HEK293 (cell line): Measurements from ENCODE around the gene FAM193A.

Experiments used
- EGR2 ChIP-seq: fragments of 450-650 bp; formaldehyde crosslinking; IDR thresholded peaks from 2 replicates; pipeline ENCODE4 v1.5.1; 2016; ENCODE audit warnings: low read depth, missing biosample characterization, missing genetic modification characterization
- HIC1 ChIP-seq: fragments of 450-650 bp; formaldehyde crosslinking; IDR thresholded peaks from 2 replicates; pipeline ENCODE4 v1.5.1; 2016; ENCODE audit warnings: missing biosample characterization, missing genetic modification characterization
- HOXC10 ChIP-seq: sonication (generic); formaldehyde crosslinking; IDR thresholded peaks from 2 replicates; pipeline ENCODE4 v1.8.1; 2023; ENCODE audit warnings: mild to moderate bottlenecking, missing genetic modification reagents
- KLF8 ChIP-seq: fragments of 450-650 bp; formaldehyde crosslinking; IDR thresholded peaks from 2 replicates; pipeline ENCODE4 v1.5.1; 2016; ENCODE audit warnings: missing biosample characterization, missing genetic modification characterization
- SCRT1 ChIP-seq: fragments of 450-650 bp; formaldehyde crosslinking; IDR thresholded peaks from 2 replicates; pipeline ENCODE4 v1.5.1; 2016; ENCODE audit warnings: missing biosample characterization, missing genetic modification characterization, borderline replicate concordance
- SP7 ChIP-seq: fragments of 450-650 bp; formaldehyde crosslinking; IDR thresholded peaks from 2 replicates; pipeline ENCODE4 v1.5.1; 2016; ENCODE audit warnings: missing biosample characterization, missing genetic modification characterization
- TRIM28 ChIP-seq: IDR thresholded peaks from 2 replicates; pipeline ENCODE4 v1.6.1; 2011; ENCODE audit warnings: low read length, control low read depth, borderline replicate concordance
- ZBTB17 ChIP-seq: fragments of 450-650 bp; formaldehyde crosslinking; IDR thresholded peaks from 2 replicates; pipeline ENCODE4 v1.5.1; 2016; ENCODE audit warnings: missing biosample characterization, missing genetic modification characterization
- ZBTB44 ChIP-seq: fragments of 450-650 bp; IDR thresholded peaks from 2 replicates; pipeline ENCODE4 v1.5.1; 2018; ENCODE audit warnings: missing biosample characterization, mild to moderate bottlenecking, missing genetic modification characterization
- ZBTB7A ChIP-seq: fragments of 450-650 bp; formaldehyde crosslinking; IDR thresholded peaks from 2 replicates; pipeline ENCODE4 v1.5.1; 2016; ENCODE audit warnings: low read depth, missing biosample characterization, missing genetic modification characterization
- ZFHX2 ChIP-seq: fragments of 450-650 bp; formaldehyde crosslinking; conservative IDR thresholded peaks from 2 replicates; pipeline ENCODE4 v1.5.1; 2016; ENCODE audit warnings: missing biosample characterization, missing genetic modification characterization
- ZFP3 ChIP-seq: fragments of 450-650 bp; formaldehyde crosslinking; IDR thresholded peaks from 2 replicates; pipeline ENCODE4 v1.5.1; 2016; ENCODE audit warnings: low read depth, missing biosample characterization, missing genetic modification characterization
- ZFP69B ChIP-seq: fragments of 450-650 bp; formaldehyde crosslinking; IDR thresholded peaks from 2 replicates; pipeline ENCODE4 v1.5.1; 2016; ENCODE audit warnings: missing biosample characterization, missing genetic modification characterization
- ZIC2 ChIP-seq: fragments of 450-650 bp; formaldehyde crosslinking; IDR thresholded peaks from 2 replicates; pipeline ENCODE4 v1.5.1; 2016; ENCODE audit warnings: missing biosample characterization, missing genetic modification characterization
- ZNF140 ChIP-seq: fragments of 450-650 bp; formaldehyde crosslinking; IDR thresholded peaks from 2 replicates; pipeline ENCODE4 v1.5.1; 2016; ENCODE audit warnings: missing biosample characterization, missing genetic modification characterization
- ZNF248 ChIP-seq: fragments of 450-650 bp; formaldehyde crosslinking; IDR thresholded peaks from 2 replicates; pipeline ENCODE4 v1.5.1; 2017; ENCODE audit warnings: missing biosample characterization, missing genetic modification characterization
- ZNF266 ChIP-seq: fragments of 450-650 bp; formaldehyde crosslinking; IDR thresholded peaks from 2 replicates; pipeline ENCODE4 v1.5.1; 2016; ENCODE audit warnings: missing biosample characterization, missing genetic modification characterization, low read depth
- ZNF280D ChIP-seq: fragments of 450-650 bp; formaldehyde crosslinking; IDR thresholded peaks from 2 replicates; pipeline ENCODE4 v1.5.1; 2016; ENCODE audit warnings: missing biosample characterization, missing genetic modification characterization
- ZNF311 ChIP-seq: fragments of 450-650 bp; formaldehyde crosslinking; IDR thresholded peaks from 2 replicates; pipeline ENCODE4 v1.5.1; 2017; ENCODE audit warnings: missing biosample characterization, missing genetic modification characterization, borderline replicate concordance
- ZNF398 ChIP-seq: fragments of 450-650 bp; formaldehyde crosslinking; IDR thresholded peaks from 2 replicates; pipeline ENCODE4 v1.5.1; 2017; ENCODE audit warnings: missing biosample characterization, missing genetic modification characterization
- ZNF488 ChIP-seq: fragments of 450-650 bp; formaldehyde crosslinking; IDR thresholded peaks from 2 replicates; pipeline ENCODE4 v1.5.1; 2016; ENCODE audit warnings: missing biosample characterization, missing genetic modification characterization
- ZNF501 ChIP-seq: fragments of 450-650 bp; formaldehyde crosslinking; IDR thresholded peaks from 2 replicates; pipeline ENCODE4 v1.5.1; 2016; ENCODE audit warnings: missing biosample characterization, missing genetic modification characterization
- ZNF530 ChIP-seq: fragments of 450-650 bp; formaldehyde crosslinking; IDR thresholded peaks from 2 replicates; pipeline ENCODE4 v1.5.1; 2016; ENCODE audit warnings: low read depth, missing biosample characterization, missing genetic modification characterization
- ZNF555 ChIP-seq: fragments of 450-650 bp; formaldehyde crosslinking; conservative IDR thresholded peaks from 2 replicates; pipeline ENCODE4 v1.5.1; 2017; ENCODE audit warnings: missing biosample characterization, mild to moderate bottlenecking, missing genetic modification characterization, inconsistent platforms
- ZNF571 ChIP-seq: fragments of 450-650 bp; formaldehyde crosslinking; IDR thresholded peaks from 2 replicates; pipeline ENCODE4 v1.5.0; 2017; ENCODE audit warnings: missing biosample characterization, missing genetic modification characterization
- ZNF585B ChIP-seq: fragments of 450-650 bp; formaldehyde crosslinking; IDR thresholded peaks from 2 replicates; pipeline ENCODE4 v1.5.1; 2016; ENCODE audit warnings: missing biosample characterization, missing genetic modification characterization
- ZNF610 ChIP-seq: fragments of 450-650 bp; formaldehyde crosslinking; IDR thresholded peaks from 2 replicates; pipeline ENCODE4 v1.5.1; 2016; ENCODE audit warnings: missing biosample characterization, missing genetic modification characterization, borderline replicate concordance
- ZNF624 ChIP-seq: fragments of 450-650 bp; formaldehyde crosslinking; IDR thresholded peaks from 2 replicates; pipeline ENCODE4 v1.5.1; 2017; ENCODE audit warnings: missing biosample characterization, missing genetic modification characterization
- ZNF645 ChIP-seq: fragments of 450-650 bp; formaldehyde crosslinking; IDR thresholded peaks from 2 replicates; pipeline ENCODE4; 2016; ENCODE audit warnings: missing biosample characterization, missing genetic modification characterization
- ZNF654 ChIP-seq: fragments of 450-650 bp; formaldehyde crosslinking; IDR thresholded peaks from 2 replicates; pipeline ENCODE4 v1.5.1; 2016; ENCODE audit warnings: low read depth, missing biosample characterization, missing genetic modification characterization

Gene FAM193A

GRCh38 chr4:2591189-2591588 lies 54.7 kb downstream of the FAM193A start (continued):
- TF ChIP-seq ZNF398 (tag by site-specific recombination) (no peak), ZNF280D (tag by site-specific recombination) (no peak), ZNF248 (tag by site-specific recombination) (no peak), ZNF654 (no peak), HOXC10 (CRISPR knock-in tag) (no peak), ZFP69B (no peak), TRIM28 (0 out of 2 replicates have a peak, but pooled peaks have one; percentile 19), ZFHX2 (tag by site-specific recombination) (no peak), ZNF311 (tag by site-specific recombination) (no peak), SCRT1 (tag by site-specific recombination) (no peak), ZNF571 (tag by site-specific recombination) (no peak), ZNF488 (no peak), ZBTB17 (tag by site-specific recombination) (0 out of 2 replicates have a peak, but pooled peaks have one; percentile 45), ZNF624 (tag by site-specific recombination) (no peak), ZNF140 (tag by site-specific recombination) (no peak), EGR2 (tag by site-specific recombination) (no peak), ZBTB44 (tag by site-specific recombination) (no peak), ZNF585B (tag by site-specific recombination) (no peak), ZIC2 (tag by site-specific recombination) (no peak), ZNF645 (no peak), KLF8 (tag by site-specific recombination) (no peak), ZNF266 (tag by site-specific recombination) (no peak), ZNF501 (tag by site-specific recombination) (no peak), ZNF530 (tag by site-specific recombination) (no peak), ZFP3 (no peak), ZNF610 (tag by site-specific recombination) (no peak), HIC1 (tag by site-specific recombination) (no peak), ZNF555 (tag by site-specific recombination) (no peak), ZBTB7A (tag by site-specific recombination) (no peak), SP7 (tag by site-specific recombination) (no peak)
